Measurements from ENCODE around the gene MS4A3.
"Not testable (repeated sequence)": the region's sequence is repeated elsewhere in the genome, so short reads cannot be mapped to it uniquely, and the experiment has no call there.

The MS4A3 gene

DNA sequence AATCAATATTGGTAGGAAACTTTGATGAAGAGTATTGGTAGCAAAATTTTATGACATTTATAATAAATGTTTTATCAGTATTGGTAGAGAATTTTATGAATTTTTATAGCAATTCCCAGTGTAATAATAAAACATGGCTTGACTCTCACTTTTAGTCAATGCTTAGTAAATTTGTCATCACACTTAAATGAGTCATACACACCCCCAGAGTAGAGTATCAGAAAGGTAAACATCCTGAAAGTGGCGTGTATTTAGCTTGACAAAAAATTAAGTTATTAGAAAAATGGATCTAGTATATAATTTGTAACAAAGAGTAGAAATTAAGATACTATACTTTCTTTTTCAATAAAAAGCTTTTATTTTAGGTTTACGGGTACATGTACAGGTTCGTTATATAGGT, 2.6 kb downstream of the MS4A3 start:
- TF ChIP-seq ZFX (IDR thresholded peaks at IDR 0.05; ENCODE audit: borderline replicate concordance): no peak
- TF ChIP-seq, protein P1, sequence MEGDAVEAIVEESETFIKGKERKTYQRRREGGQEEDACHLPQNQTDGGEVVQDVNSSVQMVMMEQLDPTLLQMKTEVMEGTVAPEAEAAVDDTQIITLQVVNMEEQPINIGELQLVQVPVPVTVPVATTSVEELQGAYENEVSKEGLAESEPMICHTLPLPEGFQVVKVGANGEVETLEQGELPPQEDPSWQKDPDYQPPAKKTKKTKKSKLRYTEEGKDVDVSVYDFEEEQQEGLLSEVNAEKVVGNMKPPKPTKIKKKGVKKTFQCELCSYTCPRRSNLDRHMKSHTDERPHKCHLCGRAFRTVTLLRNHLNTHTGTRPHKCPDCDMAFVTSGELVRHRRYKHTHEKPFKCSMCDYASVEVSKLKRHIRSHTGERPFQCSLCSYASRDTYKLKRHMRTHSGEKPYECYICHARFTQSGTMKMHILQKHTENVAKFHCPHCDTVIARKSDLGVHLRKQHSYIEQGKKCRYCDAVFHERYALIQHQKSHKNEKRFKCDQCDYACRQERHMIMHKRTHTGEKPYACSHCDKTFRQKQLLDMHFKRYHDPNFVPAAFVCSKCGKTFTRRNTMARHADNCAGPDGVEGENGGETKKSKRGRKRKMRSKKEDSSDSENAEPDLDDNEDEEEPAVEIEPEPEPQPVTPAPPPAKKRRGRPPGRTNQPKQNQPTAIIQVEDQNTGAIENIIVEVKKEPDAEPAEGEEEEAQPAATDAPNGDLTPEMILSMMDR (IDR thresholded peaks at IDR 0.05): no peak
- no peak overlapping the region for H3K27ac ChIP-seq

DNA sequence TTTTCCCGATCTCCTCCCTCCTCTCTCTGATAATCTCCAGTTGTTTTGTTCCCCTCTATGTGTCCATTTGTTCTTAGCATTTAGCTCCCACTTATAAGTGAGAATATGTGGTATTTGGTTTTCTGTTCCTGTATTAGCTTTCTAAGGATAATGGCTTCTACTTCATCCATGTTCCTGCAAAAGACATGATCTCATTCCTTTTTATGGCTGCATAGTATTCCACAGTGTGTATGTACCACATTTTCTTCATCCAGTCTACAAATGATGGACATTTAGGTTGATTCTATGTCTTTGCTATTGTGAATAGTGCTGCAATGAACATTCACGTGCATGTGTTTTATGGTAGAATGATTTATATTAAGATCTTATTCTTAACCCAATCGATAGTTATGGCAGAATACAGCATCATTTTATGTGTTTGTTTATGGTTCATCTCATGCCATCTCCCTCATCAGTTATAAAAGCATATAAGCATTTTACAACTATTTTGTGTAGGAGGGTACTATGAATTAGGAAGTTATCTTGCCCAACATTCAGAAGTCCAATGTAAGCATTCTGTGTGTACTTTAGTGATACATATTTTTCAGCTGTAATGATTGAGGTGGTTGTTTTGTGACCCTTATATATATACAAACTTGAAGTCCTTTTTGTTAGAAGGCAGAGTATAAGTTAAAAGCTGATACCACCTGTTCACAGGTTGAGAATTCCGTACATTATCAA, 3.2 kb downstream of the MS4A3 start:
- H3K27ac ChIP-seq: no peak overlapping the region
- TF ChIP-seq ZFX (IDR thresholded peaks at IDR 0.05; ENCODE audit: borderline replicate concordance): no peak
- TF ChIP-seq, protein P1 (IDR thresholded peaks at IDR 0.05): no peak

DNA sequence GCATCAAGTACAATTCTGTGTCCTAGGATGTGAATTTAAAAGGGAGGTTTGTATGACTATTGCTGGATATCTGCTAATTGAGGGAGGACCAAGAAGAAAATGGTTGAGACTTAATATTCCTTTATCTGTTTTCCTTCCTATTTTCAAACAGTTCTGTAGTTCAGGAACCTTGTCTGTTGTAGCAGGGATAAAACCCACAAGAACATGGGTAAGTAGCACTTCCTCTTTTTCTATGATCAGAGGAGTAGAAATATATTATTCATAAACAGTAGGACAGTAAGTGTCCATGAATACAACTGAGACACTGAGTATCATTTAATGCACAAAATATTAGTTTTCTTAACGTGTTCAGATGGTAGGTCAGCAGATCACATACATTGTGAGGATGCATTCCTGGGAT, 7.6 kb downstream of the MS4A3 start:
- H3K27ac ChIP-seq: no peak overlapping the region
- no peak for TF ChIP-seq ZFX (IDR thresholded peaks at IDR 0.05; ENCODE audit: borderline replicate concordance)
- TF ChIP-seq, protein P1 (IDR thresholded peaks at IDR 0.05): no peak

DNA sequence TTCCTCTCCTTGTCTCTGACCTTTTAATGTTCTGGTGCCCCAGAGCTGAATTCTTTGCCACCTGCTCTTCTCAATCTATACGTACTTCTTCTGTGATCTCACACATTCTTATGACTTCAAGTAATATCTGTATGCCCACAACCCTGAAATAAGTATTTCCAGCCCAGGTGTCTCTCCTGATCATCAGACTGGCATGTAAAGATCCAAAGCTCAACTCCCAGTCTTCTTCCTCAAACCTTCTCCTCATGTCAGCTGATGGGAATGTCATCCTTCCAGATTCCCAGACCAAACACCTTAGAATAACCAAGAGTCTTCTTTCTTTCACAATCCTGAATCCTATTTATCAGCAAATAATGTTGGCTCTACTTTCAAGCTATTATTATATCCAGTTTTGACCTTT, 9.3 kb downstream of the MS4A3 start:
- TF ChIP-seq, protein P1 (IDR thresholded peaks at IDR 0.05): no peak
- TF ChIP-seq ZFX (IDR thresholded peaks at IDR 0.05; ENCODE audit: borderline replicate concordance): no peak
- no peak overlapping the region for H3K27ac ChIP-seq

DNA sequence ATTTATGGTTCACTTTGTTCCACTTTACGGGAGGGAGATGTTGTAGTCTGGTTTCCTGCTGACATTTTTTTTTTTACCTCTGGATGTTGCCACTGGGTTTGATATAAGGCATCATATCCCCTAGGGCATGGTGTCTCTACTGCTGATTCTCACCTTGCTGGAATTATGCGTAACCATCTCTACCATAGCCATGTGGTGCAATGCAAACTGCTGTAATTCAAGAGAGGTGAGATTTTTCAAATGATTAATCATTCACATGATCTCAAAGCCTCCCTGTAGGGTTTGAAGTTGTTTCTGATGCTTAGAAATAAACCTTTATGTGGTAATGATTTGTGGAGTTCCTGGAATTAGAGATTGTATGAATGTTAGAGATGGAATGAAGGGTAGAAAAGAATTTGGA, 13.0 kb downstream of the MS4A3 start:
- H3K27ac ChIP-seq: no peak overlapping the region
- TF ChIP-seq ZFX (IDR thresholded peaks at IDR 0.05; ENCODE audit: borderline replicate concordance): no peak
- TF ChIP-seq, protein P1 (IDR thresholded peaks at IDR 0.05): no peak

DNA sequence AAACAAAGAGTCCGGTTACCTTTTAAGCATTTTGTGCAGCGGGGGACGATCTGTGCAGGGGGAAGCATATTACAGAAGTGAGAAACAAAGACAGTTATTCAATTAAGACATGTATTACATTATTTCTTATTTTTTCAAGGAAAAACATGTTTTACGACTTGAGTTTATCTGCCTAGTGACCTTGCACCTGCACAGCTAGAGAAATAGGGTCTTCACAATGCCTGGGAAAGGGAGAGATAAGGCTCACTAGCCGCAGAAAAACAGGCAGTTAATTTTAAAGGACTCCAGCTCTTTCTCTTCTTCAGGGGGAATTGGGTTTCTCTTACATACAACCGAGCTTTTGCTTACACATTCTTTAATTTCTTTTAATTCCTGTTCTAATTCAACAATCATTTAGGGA, 15.2 kb downstream of the MS4A3 start:
- not testable (repeated sequence) for H3K27ac ChIP-seq

DNA sequence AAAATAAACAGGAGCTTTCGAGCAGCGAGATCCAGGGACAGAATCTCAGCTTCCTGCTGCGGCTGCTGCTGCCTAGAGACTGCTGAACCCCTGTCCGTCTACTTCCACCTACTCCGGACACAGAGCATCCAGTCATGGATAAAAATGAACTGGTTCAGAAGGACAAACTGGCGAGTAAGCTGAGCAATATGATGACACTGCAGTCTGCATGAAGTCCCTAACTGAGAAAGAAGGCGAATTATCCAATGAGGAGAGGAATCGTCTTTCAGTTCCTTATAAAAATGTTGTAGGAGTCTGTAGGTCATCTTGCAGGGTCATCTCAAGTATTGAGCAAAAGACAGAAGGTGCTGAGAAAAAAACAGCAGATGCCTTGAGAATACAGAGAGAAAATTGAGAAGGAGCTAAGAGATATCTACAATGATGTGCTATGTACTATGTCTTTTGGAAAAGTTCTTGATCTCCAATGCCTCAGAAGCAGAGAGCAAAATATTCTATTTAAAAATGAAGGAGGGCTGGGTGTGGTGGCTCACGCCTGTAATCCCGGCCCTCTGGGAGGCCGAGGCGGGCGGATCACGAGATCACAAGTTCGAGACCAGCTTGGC, 20.9 kb downstream of the MS4A3 start:
- TF ChIP-seq, protein P1 (IDR thresholded peaks at IDR 0.05): no peak
- TF ChIP-seq ZFX (IDR thresholded peaks at IDR 0.05; ENCODE audit: borderline replicate concordance): no peak
- no peak overlapping the region for H3K27ac ChIP-seq
